H9 (cell line): ENCODE data around the gene TPT1. TPM values are rescaled to one million over a fixed set of nuclear protein-coding genes. Genes with fewer than 3 reads are reported as not detected.

Experiments used
- DNase-seq: peaks from one replicate; pipeline ENCODE4 v3.0.0-alpha.2; 2017
- H2AFZ ChIP-seq: one replicate; pipeline ENCODE4 v1.6.1; 2013; ENCODE audit warnings: mild to moderate bottlenecking, low read length, control low read depth, moderate library complexity
- H2AK5ac ChIP-seq: 2 replicates; pipeline ENCODE4 v1.6.1; 2013; ENCODE audit warnings: low read length, control low read depth, mixed read lengths; ENCODE audit not compliant: insufficient read length
- H2BK120ac ChIP-seq: one replicate; pipeline ENCODE4 v1.6.1; 2013; ENCODE audit warnings: low read depth, mild to moderate bottlenecking, low read length, control low read depth, inconsistent platforms; ENCODE audit not compliant: poor library complexity, severe bottlenecking
- H2BK12ac ChIP-seq: 2 replicates; pipeline ENCODE4 v1.6.1; 2013; ENCODE audit warnings: low read length, control low read depth, mixed read lengths, low read depth; ENCODE audit not compliant: insufficient read length
- H2BK15ac ChIP-seq: 2 replicates; pipeline ENCODE4 v1.6.1; 2013; ENCODE audit warnings: low read depth, low read length, control low read depth
- H2BK20ac ChIP-seq: one replicate; pipeline ENCODE4 v1.6.1; 2013; ENCODE audit warnings: low read depth, mild to moderate bottlenecking, low read length, control low read depth, inconsistent platforms; ENCODE audit not compliant: poor library complexity, severe bottlenecking
- H2BK5ac ChIP-seq: 2 replicates; pipeline ENCODE4 v1.6.1; 2013; ENCODE audit warnings: low read length, control low read depth, mixed read lengths; ENCODE audit not compliant: insufficient read length
- H3K14ac ChIP-seq: 2 replicates; pipeline ENCODE4 v1.6.1; 2013; ENCODE audit warnings: low read length, control low read depth; ENCODE audit not compliant: insufficient read depth
- H3K18ac ChIP-seq: 2 replicates; pipeline ENCODE4 v1.6.1; 2013; ENCODE audit warnings: low read depth, mild to moderate bottlenecking, mixed read lengths, low read length, control low read depth; ENCODE audit not compliant: insufficient read length
- H3K23ac ChIP-seq: 2 replicates; pipeline ENCODE4 v1.6.1; 2013; ENCODE audit warnings: low read length, control low read depth, mixed read lengths, low read depth; ENCODE audit not compliant: insufficient read length
- H3K23me2 ChIP-seq: 2 replicates; pipeline ENCODE4 v1.6.1; 2013; ENCODE audit warnings: low read depth, mild to moderate bottlenecking, mixed read lengths, low read length, control low read depth; ENCODE audit not compliant: insufficient read length, poor library complexity, severe bottlenecking
- H3K27ac ChIP-seq: 2 replicates; pipeline ENCODE4 v1.5.1; 2013; ENCODE audit warnings: low read length, control low read depth, mixed read lengths, low read depth; ENCODE audit not compliant: insufficient read length
- H3K27me3 ChIP-seq: 2 replicates; pipeline ENCODE4 v1.6.1; 2013; ENCODE audit warnings: low read length, control low read depth, inconsistent platforms; ENCODE audit not compliant: insufficient read depth
- H3K4ac ChIP-seq: 2 replicates; pipeline ENCODE4 v1.6.1; 2013; ENCODE audit warnings: low read depth, mild to moderate bottlenecking, control low read depth, inconsistent platforms, low read length, moderate library complexity
- H3K4me1 ChIP-seq: 2 replicates; pipeline ENCODE4 v1.6.1; 2013; ENCODE audit warnings: low read length, control low read depth, inconsistent platforms; ENCODE audit not compliant: insufficient read depth
- H3K4me2 ChIP-seq: 2 replicates; pipeline ENCODE4 v1.6.1; 2013; ENCODE audit warnings: low read length, control low read depth, mixed read lengths; ENCODE audit not compliant: insufficient read length, insufficient read depth
- H3K56ac ChIP-seq: 2 replicates; pipeline ENCODE4 v1.6.1; 2013; ENCODE audit warnings: low read depth, mild to moderate bottlenecking, mixed read lengths, low read length, control low read depth; ENCODE audit not compliant: insufficient read length
- H3K79me1 ChIP-seq: 2 replicates; pipeline ENCODE4 v1.6.1; 2013; ENCODE audit warnings: low read depth, mild to moderate bottlenecking, moderate library complexity, low read length, control low read depth, inconsistent platforms; ENCODE audit not compliant: insufficient read depth, poor library complexity, severe bottlenecking
- H3K79me2 ChIP-seq: 2 replicates; pipeline ENCODE4 v1.6.1; 2013; ENCODE audit warnings: low read length, control low read depth, inconsistent platforms; ENCODE audit not compliant: insufficient read depth
- H3K9ac ChIP-seq: 2 replicates; pipeline ENCODE4 v1.6.1; 2013; ENCODE audit warnings: low read length, control low read depth, mixed read lengths; ENCODE audit not compliant: insufficient read length; ENCODE audit errors: extremely low read depth
- H3K9me3 ChIP-seq: one replicate; pipeline ENCODE4 v1.6.1; 2013; ENCODE audit warnings: low read depth, low read length, inconsistent platforms; ENCODE audit not compliant: control insufficient read depth
- H3T11ph ChIP-seq: one replicate; pipeline ENCODE4 v1.6.1; 2013; ENCODE audit warnings: mild to moderate bottlenecking, low read length, control low read depth, inconsistent platforms
- H4K20me1 ChIP-seq: one replicate; pipeline ENCODE4 v1.6.1; 2013; ENCODE audit not compliant: control insufficient read depth, insufficient read length, insufficient read depth
- H4K5ac ChIP-seq: 2 replicates; pipeline ENCODE4 v1.6.1; 2013; ENCODE audit warnings: low read depth, mild to moderate bottlenecking, mixed read lengths, low read length, control low read depth; ENCODE audit not compliant: insufficient read length
- H4K8ac ChIP-seq: replicated peaks from 2 replicates; pipeline ENCODE4 v1.6.1; 2013; ENCODE audit warnings: low read length, control low read depth, mixed read lengths, low read depth; ENCODE audit not compliant: insufficient read length
- H4K91ac ChIP-seq: 2 replicates; pipeline ENCODE4 v1.6.1; 2013; ENCODE audit warnings: low read depth, mild to moderate bottlenecking, moderate library complexity, mixed read lengths, low read length, control low read depth; ENCODE audit not compliant: insufficient read length
- H3K27ac Mint-ChIP-seq, 3 experiments: 2 replicates in 2 of 3; 3 replicates in 1 of 3; pipeline ENCODE4 v1.8.0; 2020 to 2021; ENCODE audit warnings: mixed read lengths in 3 of 3, mild to moderate bottlenecking in 1 of 3, moderate library complexity in 1 of 3
- H3K27me3 Mint-ChIP-seq: 2 replicates; pipeline ENCODE4 v1.8.0; 2021; ENCODE audit warnings: low read depth, mild to moderate bottlenecking, moderate library complexity, mixed read lengths
- H3K36me3 Mint-ChIP-seq, 3 experiments: 2 replicates in 2 of 3; 3 replicates in 1 of 3; pipeline ENCODE4 v1.8.0; 2020 to 2021; ENCODE audit warnings: low read depth in 3 of 3, mixed read lengths in 3 of 3; ENCODE audit not compliant: insufficient read depth in 1 of 3
- H3K4me1 Mint-ChIP-seq, 2 experiments: 2 replicates each; pipeline ENCODE4 v1.8.0; 2020; ENCODE audit warnings: mixed read lengths in 2 of 2
- H3K4me3 Mint-ChIP-seq, 2 experiments: 2 replicates in 1 of 2; 3 replicates in 1 of 2; pipeline ENCODE4 v1.8.0; 2020 to 2021; ENCODE audit warnings: mild to moderate bottlenecking in 2 of 2, mixed read lengths in 2 of 2, moderate library complexity in 1 of 2
- H3K9me3 Mint-ChIP-seq, 2 experiments: 2 replicates in 1 of 2; 3 replicates in 1 of 2; pipeline ENCODE4 v1.8.0; 2020; ENCODE audit warnings: mild to moderate bottlenecking in 2 of 2, mixed read lengths in 2 of 2, moderate library complexity in 1 of 2
- WGBS: extraction: QIAGEN DNeasy Blood & Tissue Kit; methylation state at CpG from one replicate; pipeline ENCODE4 v1.1.7; 2013; ENCODE audit warnings: missing lambda C conversion rate, low lambda C conversion rate, mixed read lengths; ENCODE audit not compliant: insufficient read length; ENCODE audit errors: extremely low coverage; 5-methylcytosine and 5-hydroxymethylcytosine counted together
- total RNA-seq: library from RNA; stranded (reverse); gene quantifications from 2 replicates; pipeline ENCODE4 v1.2.1, GENCODE V29; 2021
- TF ChIP-seq, protein P1 (sequence below): fragments of 200-600 bp; sonication (generic); conservative IDR thresholded peaks from 3 replicates; pipeline ENCODE4 v1.8.0; 2021; ENCODE audit warnings: antibody characterized with exemption, mild to moderate bottlenecking

TPT1 gene
- total RNA-seq, 1 experiment from 2014 or later = 2,205 TPM

DNA sequence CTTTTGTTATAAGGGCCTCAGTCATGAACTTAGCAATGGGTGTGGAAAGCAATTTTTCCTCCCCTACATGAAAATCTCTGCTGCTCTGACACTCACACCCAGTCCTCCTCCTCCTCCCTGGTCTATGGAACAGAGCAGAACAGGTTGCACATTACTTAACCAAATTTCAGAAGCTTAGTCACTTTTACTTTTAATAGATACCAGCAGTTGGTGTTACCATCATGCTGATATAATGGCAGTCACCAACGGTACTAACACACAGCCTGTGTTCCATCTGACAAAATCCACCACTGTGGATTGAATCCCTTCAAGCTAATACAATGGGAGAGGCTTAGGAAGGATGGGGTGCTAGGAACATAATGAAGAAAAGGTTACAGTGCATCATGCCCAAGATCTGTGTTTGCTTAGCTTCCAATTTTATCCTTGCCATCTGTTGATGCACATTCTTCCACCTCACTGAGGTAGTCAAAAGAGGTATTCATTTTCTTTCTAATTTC lies 9.8 kb downstream of the TPT1 start:
- Histone ChIP-seq H3K4ac (no peak overlapping the region), H2AFZ (no peak overlapping the region), H2BK15ac (no peak overlapping the region), H4K20me1 (no peaks in the 10 kb centered on the region), H4K5ac (no peak overlapping the region), H3K9me3 (no peaks in the 10 kb centered on the region), H3K4me2 (no peak overlapping the region), H3K14ac (no peak overlapping the region), H4K91ac (no peak overlapping the region), H3K9ac (no peak overlapping the region), H2BK12ac (no peak overlapping the region), H2BK120ac (no peak overlapping the region), H3K79me2 (no peaks in the 10 kb centered on the region), H2AK5ac (no peak overlapping the region), H3K27me3 (no peaks in the 10 kb centered on the region), H3K23ac (no peak overlapping the region), H3K56ac (no peak overlapping the region), H3T11ph (no peak overlapping the region), H3K23me2 (no peaks in the 10 kb centered on the region), H3K4me1 (no peaks in the 10 kb centered on the region), H4K8ac (no peak overlapping the region), H2BK5ac (no peak overlapping the region), H3K79me1 (no peaks in the 10 kb centered on the region), H3K18ac (no peak overlapping the region), H3K27ac (no peak overlapping the region), H2BK20ac (no peak overlapping the region)
- H3K4me3 Mint-ChIP-seq = no peak overlapping the region; a peak in 1 of 5 replicates
- no peaks in the 10 kb centered on the region for H3K27me3 Mint-ChIP-seq
- H3K36me3 Mint-ChIP-seq = peaks cover 6 to 22% (median 10%) of the 10 kb centered on the region in 3 experiments; a peak in 6 of 7 replicates
- no peaks in the 10 kb centered on the region for H3K9me3 Mint-ChIP-seq
- peaks cover 22 to 33% of the 10 kb centered on the region in 2 experiments for H3K4me1 Mint-ChIP-seq
- DNase-seq = no peak
- no CpG with 5 or more reads among the region's 1 CpG for WGBS
- TF ChIP-seq, protein P1, sequence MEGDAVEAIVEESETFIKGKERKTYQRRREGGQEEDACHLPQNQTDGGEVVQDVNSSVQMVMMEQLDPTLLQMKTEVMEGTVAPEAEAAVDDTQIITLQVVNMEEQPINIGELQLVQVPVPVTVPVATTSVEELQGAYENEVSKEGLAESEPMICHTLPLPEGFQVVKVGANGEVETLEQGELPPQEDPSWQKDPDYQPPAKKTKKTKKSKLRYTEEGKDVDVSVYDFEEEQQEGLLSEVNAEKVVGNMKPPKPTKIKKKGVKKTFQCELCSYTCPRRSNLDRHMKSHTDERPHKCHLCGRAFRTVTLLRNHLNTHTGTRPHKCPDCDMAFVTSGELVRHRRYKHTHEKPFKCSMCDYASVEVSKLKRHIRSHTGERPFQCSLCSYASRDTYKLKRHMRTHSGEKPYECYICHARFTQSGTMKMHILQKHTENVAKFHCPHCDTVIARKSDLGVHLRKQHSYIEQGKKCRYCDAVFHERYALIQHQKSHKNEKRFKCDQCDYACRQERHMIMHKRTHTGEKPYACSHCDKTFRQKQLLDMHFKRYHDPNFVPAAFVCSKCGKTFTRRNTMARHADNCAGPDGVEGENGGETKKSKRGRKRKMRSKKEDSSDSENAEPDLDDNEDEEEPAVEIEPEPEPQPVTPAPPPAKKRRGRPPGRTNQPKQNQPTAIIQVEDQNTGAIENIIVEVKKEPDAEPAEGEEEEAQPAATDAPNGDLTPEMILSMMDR = no peak
- H3K27ac Mint-ChIP-seq = peak overlapping the region in 1 of 3 experiments; percentile 20; a peak in 2 of 7 replicates
